HCEC 1CT (cell line): ENCODE results near the gene BMF.

Source experiments
- DNase-seq: peaks from one replicate; pipeline ENCODE4 v3.0.0-alpha.2; 2017

BMF gene

GRCh38 chr15:40045572-40046217 lies 63.0 kb downstream of the BMF start:
- no peak for DNase-seq

GRCh38 chr15:40044717-40045571 lies 63.7 kb downstream of the BMF start:
- peak; percentile 79 for DNase-seq

- DNase-seq = no peak
Observed at GRCh38 chr15:40043927-40044716, 64.6 kb downstream of the BMF start.

GRCh38 chr15:40042791-40043320 lies 65.8 kb downstream of the BMF start:
- DNase-seq = no peak

DNA sequence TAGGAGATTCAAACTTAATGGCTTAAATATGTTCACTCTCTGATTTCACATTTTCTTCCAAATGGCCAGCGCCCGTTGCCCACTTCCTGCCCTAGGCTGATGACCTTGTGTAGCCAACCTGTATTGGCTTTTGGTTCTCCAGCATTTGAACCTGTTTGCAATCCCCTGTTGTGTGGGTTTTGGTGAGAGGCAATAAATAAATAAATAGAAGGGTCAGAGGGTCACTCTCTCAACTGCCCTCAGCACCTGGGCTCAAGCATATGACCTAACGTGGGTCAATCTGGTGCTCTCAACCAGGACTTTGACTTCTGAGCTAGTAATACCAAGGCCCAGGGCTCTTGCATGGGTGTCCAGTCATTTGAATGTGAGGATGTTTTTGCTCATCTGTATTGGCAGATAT lies 67.9 kb downstream of the BMF start:
- DNase-seq = no peak

DNA sequence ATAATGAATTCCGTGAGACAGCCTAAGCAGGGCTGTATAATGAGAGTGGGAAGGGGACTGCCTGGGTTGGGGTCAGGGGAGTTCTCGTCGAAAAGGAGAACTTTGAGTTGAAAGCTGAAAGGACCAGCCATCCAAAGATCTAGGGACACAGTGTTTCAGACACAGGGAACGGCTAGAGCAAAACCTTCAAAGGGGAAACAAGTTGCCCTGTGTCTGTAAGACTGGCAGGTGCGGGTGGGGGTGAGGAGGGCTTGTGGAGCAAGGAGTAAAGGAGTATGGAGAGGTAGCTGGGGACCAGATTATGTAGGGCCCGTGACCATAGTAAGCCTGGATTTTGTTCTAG lies 68.4 kb downstream of the BMF start:
- DNase-seq = no peak

DNA sequence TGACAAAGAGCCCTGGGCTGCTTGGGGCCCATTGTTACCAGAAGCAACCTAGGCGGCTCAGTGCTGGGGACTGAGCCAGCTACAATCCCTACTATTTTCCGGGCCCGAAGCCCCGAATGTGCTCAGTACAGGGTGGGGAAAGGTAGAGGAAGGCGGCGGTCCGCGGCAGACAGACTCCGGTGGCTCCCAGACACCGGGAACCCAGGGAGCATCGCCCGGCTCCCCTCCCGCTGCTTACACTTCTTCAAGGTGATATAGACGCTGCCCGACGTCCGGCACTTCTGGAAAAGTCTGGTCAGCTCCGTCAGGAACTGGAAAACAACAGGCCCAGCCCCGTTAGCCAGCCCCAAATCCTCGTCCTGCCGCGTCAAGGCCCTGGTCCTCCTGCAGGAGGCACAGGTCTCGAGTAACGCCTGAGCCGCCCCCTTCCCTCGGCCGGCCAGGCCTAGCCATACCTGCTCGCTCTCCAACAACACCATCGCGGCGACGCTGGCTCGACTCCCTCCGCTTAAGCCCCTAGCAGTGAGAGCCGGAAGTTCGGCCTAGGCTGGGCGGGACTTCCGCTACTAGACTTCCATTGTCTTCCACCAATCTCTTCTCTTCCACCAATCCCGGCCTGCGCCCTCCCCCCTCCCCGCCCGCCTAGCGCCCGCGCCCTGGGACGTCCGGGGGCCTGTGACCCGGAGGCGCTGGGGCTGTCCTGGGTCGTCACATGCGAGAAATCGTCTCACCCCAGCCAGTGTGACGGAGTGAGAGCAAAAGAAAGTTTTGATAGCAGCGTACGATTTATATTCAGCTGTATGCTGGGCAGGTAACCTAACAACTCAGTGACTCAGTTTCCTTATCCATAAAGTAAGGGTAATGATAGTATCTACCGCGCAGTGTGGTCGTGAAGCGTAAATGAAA lies 69.8 kb downstream of the BMF start, which contains the start of gene SRP14:
TSS of gene SRP14 (minus strand) at position 544 of the 906 bp plus-strand sequence. CDS start at position 479, 65 bp downstream.
- peak; percentile 89 for DNase-seq

GRCh38 chr15:40038275-40038637 lies 70.4 kb downstream of the BMF start:
- DNase-seq = no peak
